NCI-H748 treated with DMSO at 0.1 percent for 48 hours (cell line): ENCODE data around the gene C2CD2L.
"Not testable (repeated sequence)": the region's sequence is repeated elsewhere in the genome, so short reads cannot be mapped to it uniquely, and the experiment has no call there.

Experiments
- DNase-seq: peaks from one replicate; lab custom pipeline; 2025; lab: John Stamatoyannopoulos, UW

Gene C2CD2L

DNA sequence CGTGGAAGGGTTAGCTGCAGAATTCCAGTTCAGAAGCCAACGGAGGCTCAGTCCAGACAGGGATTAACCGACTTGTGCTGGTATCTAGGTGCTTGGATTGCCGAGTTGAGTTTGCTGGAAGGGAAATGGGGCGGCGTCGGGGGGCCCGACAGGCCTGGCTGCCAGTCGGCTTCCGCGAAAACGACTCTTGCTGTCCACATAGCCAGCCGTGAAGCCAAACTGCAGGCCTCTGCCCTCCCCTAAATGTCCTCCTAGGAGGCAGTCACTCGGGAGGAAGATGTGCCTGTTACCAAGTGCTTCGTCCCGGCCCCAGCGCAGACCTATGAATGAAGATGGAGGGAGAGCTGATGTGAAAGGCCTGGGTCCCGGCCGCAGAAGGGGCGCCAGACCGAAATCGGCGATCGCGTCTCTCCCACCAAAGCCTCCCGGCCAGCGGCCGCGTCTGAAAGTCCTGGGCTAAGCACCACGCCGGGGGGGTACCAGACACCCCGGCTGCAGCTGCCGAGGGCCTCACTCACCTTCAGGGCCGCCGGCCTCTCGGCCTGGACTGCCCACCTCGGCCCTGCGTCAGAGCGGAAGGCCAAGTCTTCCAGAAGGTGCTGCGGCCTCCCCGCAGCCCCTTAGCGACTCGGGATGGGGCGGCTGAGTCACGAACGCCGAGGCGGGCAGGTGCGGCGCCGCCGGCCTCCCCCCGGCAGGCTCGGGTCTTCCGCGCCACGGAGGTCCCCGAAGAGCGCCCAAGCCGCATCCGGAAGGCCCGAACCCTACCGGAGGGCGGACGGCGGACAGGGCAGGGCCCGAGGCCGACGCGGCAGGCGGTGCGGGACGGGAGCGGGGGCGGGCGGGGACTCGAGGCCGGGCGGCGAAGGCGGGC lies 13.0 kb upstream of the C2CD2L start:
- no peak for DNase-seq

DNA sequence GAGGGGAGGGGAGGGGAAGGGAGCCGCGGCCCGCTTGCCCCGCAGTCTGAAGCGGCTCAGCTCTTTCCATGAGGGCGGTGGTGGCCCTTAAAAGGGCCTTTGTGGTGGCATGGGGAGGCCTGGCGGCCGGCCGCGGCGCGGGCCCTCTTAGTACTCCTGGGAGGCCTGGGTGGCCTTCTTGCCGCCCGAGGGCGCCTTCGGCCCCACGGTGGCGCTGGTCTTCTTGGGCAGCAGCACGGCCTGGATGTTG lies 12.4 kb upstream of the C2CD2L start:
- no peak for DNase-seq

DNA sequence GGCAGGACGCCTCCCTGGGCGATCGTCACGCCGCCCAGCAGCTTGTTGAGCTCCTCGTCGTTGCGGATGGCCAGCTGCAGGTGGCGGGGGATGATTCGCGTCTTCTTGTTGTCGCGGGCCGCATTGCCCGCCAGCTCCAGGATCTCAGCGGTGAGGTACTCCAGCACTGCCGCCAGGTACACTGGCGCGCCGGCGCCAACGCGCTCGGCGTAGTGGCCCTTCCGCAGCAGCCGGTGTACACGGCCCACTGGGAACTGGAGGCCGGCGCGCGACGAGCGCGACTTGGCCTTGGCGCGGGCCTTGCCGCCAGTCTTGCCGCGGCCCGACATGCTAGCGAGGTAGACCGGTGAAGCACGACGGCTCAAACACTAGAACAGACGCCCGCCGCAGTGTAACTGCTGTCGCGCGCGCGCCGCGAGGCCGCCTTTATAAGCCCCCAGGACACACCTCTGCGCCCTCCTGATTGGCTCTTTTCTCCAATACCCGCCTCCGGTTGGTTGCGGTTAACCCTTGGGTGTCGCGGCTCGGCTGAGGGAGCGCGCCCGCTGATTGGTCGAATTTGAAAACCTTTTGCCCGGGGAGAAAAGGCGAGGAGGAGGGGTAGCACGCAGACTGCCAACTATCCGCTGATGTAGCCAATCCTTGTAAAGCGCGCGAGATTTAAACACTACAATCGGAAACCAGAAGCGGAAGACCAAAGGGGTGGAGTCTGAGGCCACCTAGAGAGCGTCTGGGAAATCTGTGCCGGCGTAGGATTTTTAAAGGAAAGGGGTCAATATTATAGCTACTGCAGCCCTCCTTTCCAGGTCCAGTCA lies 11.9 kb upstream of the C2CD2L start:
- peak; percentile 94 for DNase-seq

DNA sequence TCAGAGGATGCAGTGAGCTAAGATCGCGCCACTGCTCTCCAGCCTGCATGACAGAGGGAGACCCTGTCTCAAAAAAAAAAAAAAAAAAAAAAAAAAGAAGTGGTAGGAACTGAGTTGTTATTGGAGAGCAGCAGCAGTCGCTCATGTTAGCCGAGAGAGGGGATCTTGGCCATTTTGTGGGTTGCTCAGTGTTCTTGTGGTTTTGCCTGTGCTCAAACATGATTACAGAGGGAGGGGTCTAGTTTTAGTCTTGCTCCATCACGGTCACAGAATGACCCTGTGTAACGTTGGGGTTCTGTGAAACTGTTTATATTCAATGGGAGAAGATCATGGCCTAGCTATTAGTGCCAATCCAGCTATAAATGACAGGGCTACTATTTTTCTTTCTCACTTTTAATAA lies 7.4 kb upstream of the C2CD2L start:
- DNase-seq = no peak

DNA sequence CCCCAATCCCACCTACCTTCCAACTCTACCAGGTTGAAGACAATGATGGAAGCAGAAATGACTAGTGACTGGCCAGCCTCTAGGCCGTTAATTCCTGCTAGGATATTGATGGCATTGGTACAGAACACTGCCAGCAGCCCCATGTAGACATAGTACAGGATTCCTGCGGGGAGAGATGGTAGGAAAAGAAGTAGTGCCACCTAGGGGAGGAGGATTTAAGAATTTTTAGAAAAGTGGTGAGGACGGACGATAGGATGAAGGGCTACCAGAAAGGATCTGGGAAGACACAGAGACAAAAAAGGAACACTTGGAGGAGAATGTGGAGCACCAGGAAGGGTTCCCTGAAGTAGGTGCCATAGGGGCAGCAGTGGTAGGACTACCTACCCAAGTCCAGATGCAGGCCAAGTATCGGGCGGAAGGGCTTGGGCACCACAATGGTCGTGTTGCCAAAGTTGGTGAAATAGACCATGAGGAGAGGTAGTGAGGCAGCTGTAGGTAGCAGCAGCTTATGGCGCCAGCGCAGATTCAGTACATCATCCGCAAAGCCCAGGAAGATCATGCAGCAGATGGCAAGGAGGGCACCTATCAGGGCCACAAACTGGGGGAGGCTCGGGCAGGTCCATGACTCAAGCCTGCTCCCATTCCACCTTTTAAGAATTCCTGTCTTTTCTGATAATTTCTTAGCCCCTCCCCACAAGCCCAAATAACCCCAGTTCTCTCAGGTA lies 6.7 kb upstream of the C2CD2L start:
- peak; percentile 32 for DNase-seq

DNA sequence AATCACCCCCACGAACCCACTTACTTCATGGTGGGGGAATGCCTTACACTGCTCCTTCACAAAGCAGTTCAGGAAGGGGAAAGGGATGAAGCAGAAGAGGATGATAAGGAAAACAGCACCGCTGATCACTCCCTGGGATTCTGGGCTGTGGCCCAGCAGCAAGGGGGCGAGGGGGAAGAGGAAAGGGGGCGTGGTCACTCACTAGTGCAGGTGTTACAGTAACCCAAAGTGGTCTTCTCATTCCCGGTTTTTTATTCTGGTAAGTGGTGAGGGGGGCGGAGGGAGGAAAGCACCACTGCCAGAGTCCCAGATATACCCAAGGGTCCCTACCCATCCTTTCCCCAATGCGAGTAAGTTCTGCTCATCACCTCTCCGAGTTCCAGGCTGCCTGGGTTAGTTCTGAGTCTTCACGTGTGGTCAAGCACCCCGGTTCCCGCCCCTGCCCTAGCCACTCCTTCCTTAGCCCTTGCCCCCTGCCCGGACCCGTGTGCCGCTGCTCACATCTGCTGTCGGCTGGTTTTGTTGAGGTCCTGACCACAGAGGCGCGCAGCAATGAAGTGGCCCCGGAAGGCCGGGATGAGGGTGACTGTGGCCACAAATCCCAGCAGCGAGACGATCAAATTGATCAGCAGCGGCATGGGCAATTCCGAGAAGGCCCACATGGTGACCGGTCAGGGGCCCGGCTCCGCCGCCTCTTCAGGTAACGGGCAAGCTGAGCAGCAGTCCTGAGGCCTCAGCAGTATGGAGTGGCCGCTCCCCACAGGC lies 6.0 kb upstream of the C2CD2L start:
- no peak for DNase-seq

DNA sequence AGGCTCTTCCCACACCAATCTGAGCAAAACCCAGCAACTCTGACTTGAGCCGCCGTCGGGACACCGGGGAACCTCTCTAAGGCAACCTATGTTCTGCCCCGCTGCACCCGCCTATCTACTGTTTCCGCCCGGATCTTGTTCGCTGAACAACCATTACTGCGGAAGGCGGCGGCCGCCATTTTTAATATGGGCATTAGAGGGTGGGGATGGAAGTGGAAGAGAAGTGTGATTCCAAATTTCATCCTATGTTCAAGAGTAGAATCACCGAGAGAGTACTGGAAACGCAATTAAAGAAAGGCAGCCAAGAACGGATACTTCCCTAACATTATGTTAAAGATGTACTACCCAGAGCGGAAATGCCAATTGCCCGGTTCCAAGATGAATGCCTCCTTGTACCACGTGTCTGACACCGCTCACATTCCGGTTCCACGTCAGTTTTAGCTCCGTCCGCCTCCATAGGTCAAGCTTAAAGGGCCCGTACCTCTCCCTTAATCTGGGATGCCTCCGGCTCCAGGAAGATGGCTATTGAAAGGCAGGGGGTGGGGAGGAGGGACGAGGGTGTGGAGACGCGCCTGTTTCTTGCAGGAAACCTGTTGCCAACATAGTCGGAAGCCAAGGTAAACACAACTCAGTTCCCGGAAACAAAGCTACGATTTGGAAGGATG lies 5.3 kb upstream of the C2CD2L start, which contains the start of gene DPAGT1:
TSS of gene DPAGT1 (minus strand) at position 95 of the 665 bp plus-strand sequence. CDS start 198 bp downstream, outside the sequence.
- DNase-seq = peak; percentile 88

DNA sequence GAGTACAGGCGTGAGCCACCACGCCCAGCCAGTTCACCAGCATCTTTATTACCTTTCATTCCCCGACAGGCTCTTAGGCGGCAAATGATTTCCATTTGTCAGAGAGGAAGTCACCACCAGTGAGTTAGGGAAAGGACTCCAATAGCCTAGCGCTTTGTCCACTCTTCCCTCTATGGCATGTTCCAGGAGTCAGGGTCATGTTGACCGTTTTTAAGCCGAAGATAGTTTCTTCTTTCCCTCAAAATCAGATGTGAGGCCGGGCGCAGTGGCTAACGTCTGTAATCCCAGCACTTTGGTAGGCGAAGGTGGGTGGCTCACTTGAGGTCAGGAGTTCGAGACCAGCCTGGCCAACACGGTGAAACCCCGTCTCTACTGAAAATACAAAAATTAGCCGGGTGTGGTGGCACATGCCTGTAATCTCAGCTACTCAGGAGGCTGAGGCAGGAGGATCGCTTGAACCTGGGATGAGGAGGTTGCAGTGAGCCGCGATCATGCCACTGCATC lies 3.9 kb upstream of the C2CD2L start:
- not testable (repeated sequence) for DNase-seq

DNA sequence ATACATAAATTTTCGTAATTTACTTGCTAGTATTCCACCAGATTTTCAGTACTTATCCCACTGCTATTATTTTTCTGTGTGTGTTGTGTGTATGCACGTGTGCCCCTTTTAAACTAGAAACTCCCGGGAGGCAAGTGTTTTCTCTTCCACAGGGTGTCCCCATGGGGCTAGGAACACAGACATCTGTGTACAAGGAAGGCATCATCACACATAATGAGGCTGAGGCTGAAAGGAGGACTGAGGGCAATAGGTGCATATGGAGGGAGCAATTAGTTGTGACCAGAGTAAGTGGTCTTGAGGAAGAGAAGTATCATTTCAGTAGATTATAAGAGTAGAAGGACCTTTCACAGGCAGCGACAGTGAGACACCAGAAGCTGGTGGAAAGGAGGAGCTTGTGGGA lies 3.4 kb upstream of the C2CD2L start:
- DNase-seq = no peak

DNA sequence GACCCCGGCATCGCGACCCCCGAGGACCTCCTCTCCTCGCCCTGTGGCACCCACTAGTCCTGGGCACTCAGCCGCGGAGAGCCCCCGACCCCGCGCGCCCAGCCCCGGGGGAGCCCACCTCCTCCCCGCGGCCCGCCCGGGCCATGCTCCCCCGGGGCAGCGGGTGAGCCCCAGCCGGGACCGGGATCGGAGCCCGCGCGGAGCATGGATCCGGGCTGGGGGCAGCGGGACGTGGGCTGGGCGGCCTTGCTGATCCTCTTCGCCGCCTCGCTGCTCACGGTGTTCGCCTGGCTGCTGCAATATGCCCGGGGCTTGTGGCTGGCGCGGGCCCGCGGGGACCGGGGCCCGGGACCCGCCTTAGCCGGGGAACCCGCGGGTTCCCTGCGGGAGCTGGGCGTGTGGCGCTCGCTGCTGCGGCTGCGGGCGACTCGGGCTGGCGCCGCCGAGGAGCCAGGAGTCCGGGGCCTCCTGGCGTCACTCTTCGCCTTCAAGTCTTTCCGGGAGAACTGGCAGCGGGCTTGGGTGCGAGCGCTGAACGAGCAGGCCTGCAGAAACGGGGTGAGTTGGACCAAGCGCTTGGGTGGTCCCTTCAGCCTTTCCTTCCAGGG lies 498 bp downstream of the C2CD2L start:
- DNase-seq = no peak

DNA sequence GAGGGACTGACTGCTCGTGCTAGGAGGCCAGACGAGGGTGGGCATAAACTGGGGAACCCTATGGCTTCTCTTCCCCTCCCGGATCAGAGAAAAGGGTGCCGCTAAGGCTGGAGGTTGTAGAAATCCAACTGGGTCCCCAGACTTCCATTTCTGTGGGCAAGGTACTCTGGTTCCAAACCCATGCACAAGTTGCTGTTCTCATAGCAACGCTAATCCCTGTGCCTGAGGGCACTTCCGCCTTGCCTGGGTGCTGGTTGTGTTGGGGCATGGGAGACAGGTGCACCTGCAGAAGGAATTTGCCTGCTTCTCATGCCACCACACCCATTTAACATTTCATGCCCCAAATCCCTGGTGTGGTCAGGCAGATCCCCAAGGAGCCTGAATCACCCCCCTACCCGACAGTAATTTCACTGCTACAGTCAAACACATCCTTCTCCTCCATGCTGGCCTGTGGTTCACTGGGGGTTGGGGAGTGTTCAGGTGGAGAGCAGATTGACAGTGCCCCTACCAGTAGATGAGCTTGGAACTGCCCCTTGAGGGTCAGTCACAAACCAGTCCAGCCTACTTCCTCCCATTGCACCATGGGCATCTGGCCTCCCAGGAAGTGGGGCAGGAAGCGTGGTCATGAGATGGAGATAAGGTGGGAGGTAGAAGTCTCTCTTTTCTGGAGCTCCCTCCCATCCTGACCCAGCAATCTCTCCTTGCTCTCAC lies 1.2 kb downstream of the C2CD2L start:
- DNase-seq = no peak

DNA sequence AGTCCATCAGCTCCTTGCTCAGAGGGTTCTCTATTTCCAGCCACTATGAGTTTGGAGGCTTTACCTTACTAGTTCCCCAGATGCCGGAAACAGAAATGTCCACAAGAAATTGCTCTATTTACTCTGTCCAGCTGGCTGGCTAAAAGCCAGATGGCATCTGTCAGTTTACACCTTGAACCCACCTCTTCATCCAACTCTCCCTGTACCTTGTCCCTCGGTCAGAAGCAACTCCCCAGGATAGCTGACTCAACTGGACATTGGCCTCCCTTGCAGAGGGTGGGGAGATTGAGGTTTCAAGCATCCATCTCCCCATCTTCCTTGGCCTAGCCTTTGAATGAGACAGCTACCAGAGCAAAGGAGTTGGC lies 1.7 kb downstream of the C2CD2L start:
- no peak for DNase-seq

DNA sequence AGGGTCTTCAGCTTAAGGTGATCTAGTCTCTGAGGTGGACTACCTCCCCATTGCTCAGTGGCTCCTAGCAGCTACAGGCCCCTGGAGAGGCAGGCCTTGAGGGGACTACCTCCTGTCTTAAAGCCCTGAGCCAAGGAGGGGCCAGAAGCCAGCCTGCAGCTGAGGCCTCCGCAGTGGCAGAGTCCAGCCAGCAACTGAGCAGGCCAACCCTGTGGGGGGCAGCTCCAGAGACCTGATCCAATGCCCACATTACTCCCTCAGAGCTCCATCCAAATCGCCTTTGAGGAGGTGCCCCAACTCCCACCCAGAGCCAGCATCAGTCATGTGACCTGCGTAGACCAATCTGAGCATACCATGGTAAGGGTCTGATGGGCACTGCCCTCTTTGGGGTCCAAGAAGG lies 2.7 kb downstream of the C2CD2L start:
- no peak for DNase-seq

DNA sequence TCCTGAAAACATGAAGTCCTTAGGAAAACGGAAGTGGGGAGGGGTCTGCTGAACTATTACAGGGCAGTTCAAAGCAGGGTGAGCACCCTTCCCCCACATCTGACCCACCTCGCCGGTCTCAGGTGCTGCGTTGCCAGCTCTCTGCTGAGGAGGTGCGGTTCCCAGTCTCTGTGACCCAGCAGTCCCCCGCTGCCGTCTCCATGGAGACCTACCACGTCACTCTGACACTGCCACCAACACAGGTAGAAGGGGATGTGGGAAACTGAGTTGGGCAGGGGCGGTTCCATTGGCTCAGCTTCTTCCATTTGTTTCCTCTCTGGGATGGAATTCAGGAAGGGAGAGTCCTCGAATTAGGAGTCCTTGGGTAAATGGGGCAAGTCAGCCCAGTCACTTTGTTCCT lies 3.3 kb downstream of the C2CD2L start:
- no peak for DNase-seq

DNA sequence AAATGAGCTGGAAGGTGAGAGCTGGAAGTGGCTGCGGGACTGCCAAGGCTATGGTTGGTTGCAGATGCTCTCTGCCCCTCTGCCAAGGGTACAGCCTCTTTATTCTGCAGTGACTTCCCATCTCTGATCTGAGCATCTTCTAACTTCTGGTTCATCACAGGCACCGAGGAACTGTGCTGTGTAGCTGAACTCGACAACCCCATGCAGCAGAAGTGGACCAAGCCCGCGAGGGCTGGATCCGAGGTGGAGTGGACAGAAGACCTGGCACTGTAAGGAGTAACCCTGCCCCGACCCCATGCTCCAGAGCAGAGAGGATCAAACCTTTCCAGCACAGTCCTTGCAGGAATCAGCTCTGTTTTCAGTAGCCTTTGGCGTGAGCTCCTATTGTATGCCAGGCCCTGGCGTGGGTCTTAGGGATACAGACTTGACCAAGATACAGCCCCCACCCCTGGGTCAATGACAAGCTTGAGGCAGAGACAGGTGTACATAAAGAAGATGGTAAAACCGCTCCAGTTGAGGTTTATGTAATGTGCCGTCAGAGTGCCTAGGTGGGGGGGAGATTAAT lies 4.3 kb downstream of the C2CD2L start:
- DNase-seq = no peak

DNA sequence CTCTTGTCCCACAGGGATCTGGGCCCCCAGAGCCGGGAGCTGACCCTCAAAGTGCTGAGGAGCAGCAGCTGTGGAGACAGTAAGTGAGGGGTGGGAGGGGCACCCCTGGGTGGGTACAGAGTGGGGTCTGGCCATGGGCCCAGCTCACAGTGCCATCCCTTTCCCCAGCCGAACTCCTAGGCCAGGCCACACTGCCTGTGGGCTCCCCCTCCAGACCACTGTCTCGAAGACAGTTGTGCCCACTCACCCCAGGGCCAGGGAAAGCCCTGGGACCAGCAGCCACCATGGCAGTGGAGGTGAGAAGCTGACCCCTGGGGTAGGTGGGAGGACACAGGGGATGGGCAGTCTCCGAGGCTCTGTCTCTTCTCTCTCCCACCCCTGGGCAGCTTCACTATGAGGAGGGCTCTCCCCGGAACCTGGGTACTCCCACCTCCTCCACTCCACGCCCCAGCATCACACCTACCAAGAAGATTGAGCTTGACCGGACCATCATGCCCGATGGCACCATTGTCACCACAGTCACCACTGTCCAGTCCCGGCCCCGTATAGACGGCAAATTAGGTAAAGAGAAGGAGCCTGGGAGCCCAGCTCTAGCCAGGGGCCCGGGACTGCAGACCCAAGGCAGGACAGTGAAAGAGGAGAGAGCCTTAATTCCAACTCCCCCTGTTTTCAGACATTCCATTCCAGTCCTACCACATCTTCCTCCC lies 5.3 kb downstream of the C2CD2L start:
- no peak for DNase-seq

DNA sequence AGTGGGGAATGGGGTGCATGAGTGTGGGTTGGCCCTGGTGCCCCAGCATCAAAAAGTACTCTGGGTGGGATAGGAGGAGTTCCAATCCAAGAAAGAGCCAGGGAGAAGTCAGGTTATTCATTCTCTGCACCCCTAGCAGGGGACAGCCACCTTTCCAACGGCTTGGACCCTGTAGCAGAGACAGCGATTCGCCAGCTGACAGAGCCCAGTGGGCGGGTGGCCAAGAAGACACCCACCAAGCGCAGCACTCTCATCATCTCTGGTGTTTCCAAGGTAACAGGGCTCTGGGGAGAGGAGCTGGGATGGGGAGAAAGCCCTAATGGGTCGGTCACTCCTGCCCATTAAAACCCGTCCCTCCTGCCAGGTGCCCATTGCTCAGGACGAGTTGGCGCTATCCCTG lies 6.6 kb downstream of the C2CD2L start:
- no peak for DNase-seq

DNA sequence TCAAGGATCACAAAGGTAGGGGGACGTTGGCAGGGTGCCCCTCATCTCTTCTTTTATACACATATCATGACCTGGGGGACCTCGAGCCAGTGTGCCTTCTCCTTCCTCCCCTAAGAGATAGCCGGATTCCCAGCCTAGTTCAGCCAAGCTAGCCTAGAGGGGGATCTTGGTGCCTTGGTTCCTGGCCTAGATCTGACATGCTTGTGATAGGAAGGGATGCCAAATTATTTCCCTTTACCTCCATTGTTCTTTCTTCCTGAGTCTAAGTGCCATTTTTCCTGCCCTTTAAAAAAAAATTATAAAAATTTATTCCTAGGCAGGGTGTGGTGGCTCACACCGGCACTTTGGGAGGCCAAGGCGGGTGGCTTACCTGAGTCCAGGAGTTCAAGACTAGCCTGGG lies 7.2 kb downstream of the C2CD2L start:
- DNase-seq = no peak
